T-cell (primary cell): ENCODE results near the gene CARD19. TPM values are rescaled to one million over a fixed set of nuclear protein-coding genes. Genes with fewer than 3 reads are reported as not detected.

ENCODE experiments used
- ATAC-seq, 4 experiments: fragments of 200-7000 bp in 3 of 4; fragments of 150-1000 bp in 1 of 4; cut with Tn5 transposase; replicated peaks in 1 of 4; 1 replicate in 3 of 4; 2 replicates in 1 of 4; pipeline ENCODE4 v1.10.0; 2021; ENCODE audit warnings: moderate library complexity in 3 of 4, mild to moderate bottlenecking in 2 of 4, moderate number of reproducible peaks in 1 of 4
- CTCF ChIA-PET, 2 donors: fragments of 300-600 bp; sonication (Branson Sonifier 250); formaldehyde crosslinking; loops; one replicate each; lab custom pipeline; 2022; ENCODE audit warnings: antibody characterized with exemption in 2 of 2; lab: Charles Lee
- POLR2A ChIA-PET, 2 donors: fragments of 300-600 bp; sonication (Branson Sonifier 250); formaldehyde crosslinking; loops; one replicate each; lab custom pipeline; 2022; ENCODE audit warnings: antibody characterized with exemption in 2 of 2; lab: Charles Lee
- DNase-seq, 35 experiments: peaks; one replicate each; pipeline versions ENCODE4 v3.0.0 to v3.0.0-alpha.2; 2013 to 2023
- H3K27ac ChIP-seq: one replicate; pipeline ENCODE4 v1.5.1; 2013; ENCODE audit warnings: low read length
- H3K27me3 ChIP-seq, 2 experiments: replicated peaks in 1 of 2; 1 replicate in 1 of 2; 2 replicates in 1 of 2; pipeline versions ENCODE4 v1.6.1 to v1.7.0; 2013; ENCODE audit warnings: low read length in 1 of 2, mixed read lengths in 1 of 2; ENCODE audit not compliant: control insufficient read depth in 2 of 2, insufficient read depth in 2 of 2; ENCODE audit errors: extremely low read depth in 1 of 2
- H3K36me3 ChIP-seq, 2 donors: 1 replicate in 1 of 2; 2 replicates in 1 of 2; pipeline versions ENCODE4 v1.6.1 to v1.7.0; 2013; ENCODE audit warnings: low read length in 1 of 2; ENCODE audit not compliant: control insufficient read depth in 2 of 2, insufficient read depth in 1 of 2; ENCODE audit errors: extremely low read depth in 1 of 2
- H3K4me1 ChIP-seq, 2 experiments: 1 replicate in 1 of 2; 2 replicates in 1 of 2; pipeline versions ENCODE4 v1.6.1 to v1.7.0; 2013; ENCODE audit warnings: low read length in 2 of 2, mixed read lengths in 1 of 2; ENCODE audit not compliant: insufficient read depth in 2 of 2, control insufficient read depth in 1 of 2; ENCODE audit errors: extremely low read depth in 1 of 2
- H3K4me3 ChIP-seq, 2 donors: 1 replicate in 1 of 2; 2 replicates in 1 of 2; pipeline versions ENCODE4 v1.5.1 to v1.7.0; 2013; ENCODE audit warnings: mild to moderate bottlenecking in 2 of 2, low read length in 1 of 2, moderate library complexity in 1 of 2; ENCODE audit not compliant: control insufficient read depth in 1 of 2; ENCODE audit errors: extremely low read depth in 1 of 2
- H3K9me3 ChIP-seq: 2 replicates; pipeline ENCODE4 v1.7.0; 2013
- H3K27ac Mint-ChIP-seq, 2 donors: one replicate each; pipeline ENCODE4 v1.8.0; 2020 to 2021; ENCODE audit warnings: mild to moderate bottlenecking in 2 of 2, mixed read lengths in 2 of 2
- H3K27me3 Mint-ChIP-seq, 2 donors: one replicate each; pipeline ENCODE4 v1.8.0; 2021 to 2022; ENCODE audit warnings: mixed read lengths in 2 of 2
- H3K36me3 Mint-ChIP-seq: one replicate; pipeline ENCODE4 v1.8.0; 2021; ENCODE audit warnings: mixed read lengths
- H3K4me1 Mint-ChIP-seq, 3 donors: one replicate each; pipeline ENCODE4 v1.8.0; 2020 to 2022; ENCODE audit warnings: mixed read lengths in 3 of 3, mild to moderate bottlenecking in 1 of 3
- H3K4me3 Mint-ChIP-seq, 3 donors: one replicate each; pipeline ENCODE4 v1.8.0; 2020 to 2022; ENCODE audit warnings: mild to moderate bottlenecking in 3 of 3, mixed read lengths in 3 of 3, moderate library complexity in 3 of 3
- H3K9me3 Mint-ChIP-seq, 3 donors: one replicate each; pipeline ENCODE4 v1.8.0; 2020 to 2022; ENCODE audit warnings: mixed read lengths in 3 of 3
- WGBS: methylation state at CpG from one replicate; pipeline ENCODE4 v1.1.5; 2013; ENCODE audit warnings: missing lambda C conversion rate; ENCODE audit not compliant: insufficient coverage; 5-methylcytosine and 5-hydroxymethylcytosine counted together
- total RNA-seq, 35 experiments: library from RNA in 6 of 35; stranded (reverse) in 6 of 35; fragments of 120-200 nt in 1 of 35; gene quantifications; one replicate each; pipeline versions ENCODE4 v1.2.1 to v1.2.4 and lab custom pipeline; 2013 to 2026

CARD19 gene
- total RNA-seq, 5 donors from 2014 or later (not counting 1 experiment from before 2014, with no cell fraction given), result 39.7 to 98.5 (median 72.8) TPM

GRCh38 chr9:93079371-93079770, 16.6 kb upstream of the CARD19 start:
- WGBS, result 88% methylated on average over 6 of the region's 13 CpGs
- ChIA-PET POLR2A (no interaction called here), CTCF (interaction anchor here in 1 of 2 donors (0.5 kb wide), 1 partner anchor 17 kb away, joined by 3 read pairs; no protein-coding TSS in a partner anchor)
- no peaks in the 10 kb centered on the region for H3K9me3 ChIP-seq
- H3K27ac Mint-ChIP-seq, result peak overlapping the region in 1 of 2 donors; percentile 50
- DNase-seq, result no peak
- H3K36me3 ChIP-seq, result peaks cover 37 to 64% of the 10 kb centered on the region in 2 donors
- H3K27ac ChIP-seq, result no peak overlapping the region
- H3K27me3 ChIP-seq, result no peaks in the 10 kb centered on the region
- ATAC-seq, result no peak
- peaks cover 34 to 63% (median 63%) of the 10 kb centered on the region in 3 donors for H3K4me1 Mint-ChIP-seq
- peaks cover 42% of the 10 kb centered on the region for H3K36me3 Mint-ChIP-seq
- H3K27me3 Mint-ChIP-seq, result no peaks in the 10 kb centered on the region
- no peak overlapping the region for H3K4me3 ChIP-seq
- no peak overlapping the region for H3K4me3 Mint-ChIP-seq
- peaks cover 2 to 42% of the 10 kb centered on the region in 2 experiments for H3K4me1 ChIP-seq
- no peaks in the 10 kb centered on the region for H3K9me3 Mint-ChIP-seq

DNA sequence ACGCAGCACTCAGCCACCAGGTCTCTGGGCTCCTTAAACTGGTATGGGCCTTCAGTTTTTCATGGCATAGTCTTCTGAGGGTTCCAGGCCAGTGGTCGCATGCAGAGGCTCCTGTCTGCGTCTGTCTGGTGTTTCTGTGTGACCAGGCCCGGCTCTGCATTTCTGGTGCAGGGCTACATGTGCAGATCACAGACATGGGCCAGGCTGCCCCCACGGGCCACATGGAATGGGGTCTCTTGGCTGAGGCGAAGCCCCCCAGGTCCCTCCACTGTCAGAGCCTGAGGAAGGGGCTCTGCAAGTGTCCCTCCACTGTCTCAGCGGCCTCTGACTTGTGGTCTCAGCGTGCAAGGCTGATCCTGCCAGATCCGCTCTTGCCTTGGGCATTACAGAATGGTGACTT, 15.6 kb upstream of the CARD19 start:
- Histone ChIP-seq H3K4me1 (peaks cover 2 to 38% of the 10 kb centered on the region in 2 experiments), H3K4me3 (no peak overlapping the region), H3K9me3 (no peaks in the 10 kb centered on the region), H3K27ac (no peak overlapping the region), H3K27me3 (no peaks in the 10 kb centered on the region), H3K36me3 (peaks cover 44 to 73% of the 10 kb centered on the region in 2 donors)
- peaks cover 27 to 54% (median 54%) of the 10 kb centered on the region in 3 donors for H3K4me1 Mint-ChIP-seq
- peak overlapping the region; percentile 59 to 65 for H3K27ac Mint-ChIP-seq
- POLR2A ChIA-PET, result no interaction called here
- peaks cover 48% of the 10 kb centered on the region for H3K36me3 Mint-ChIP-seq
- no peaks in the 10 kb centered on the region for H3K27me3 Mint-ChIP-seq
- peaks cover 0 to under 1% (median 0%) of the 10 kb centered on the region in 3 donors for H3K9me3 Mint-ChIP-seq
- peak in 1 of 35 experiments; percentile 14 for DNase-seq
- CTCF ChIA-PET, result interaction anchor here in 1 of 2 donors (0.7 kb wide), 1 partner anchor 198 kb away, joined by 5 read pairs; no protein-coding TSS in a partner anchor
- ATAC-seq, result no peak
- 88% methylated on average over 6 of the region's 9 CpGs for WGBS
- H3K4me3 Mint-ChIP-seq, result no peak overlapping the region

GRCh38 chr9:93081081-93081529, 14.9 kb upstream of the CARD19 start:
- no peaks in the 10 kb centered on the region for H3K9me3 ChIP-seq
- H3K36me3 ChIP-seq, result peaks cover 48 to 76% of the 10 kb centered on the region in 2 donors
- POLR2A ChIA-PET, result no interaction called here
- Mint-ChIP-seq H3K4me1 (peaks cover 25 to 53% (median 52%) of the 10 kb centered on the region in 3 donors), H3K9me3 (peaks cover 0 to 4% (median 2%) of the 10 kb centered on the region in 3 donors), H3K27me3 (no peaks in the 10 kb centered on the region), H3K36me3 (peaks cover 52% of the 10 kb centered on the region), H3K27ac (peak overlapping the region; percentile 65 to 82), H3K4me3 (no peak overlapping the region)
- peak in 2 of 35 experiments; percentile 5 to 10 for DNase-seq
- H3K27me3 ChIP-seq, result no peaks in the 10 kb centered on the region
- CTCF ChIA-PET, result no interaction called here
- H3K4me1 ChIP-seq, result peaks cover 2 to 34% of the 10 kb centered on the region in 2 experiments
- no peak for ATAC-seq
- no peak overlapping the region for H3K4me3 ChIP-seq
- H3K27ac ChIP-seq, result no peak overlapping the region
- whole genome bisulfite sequencing, result 92% methylated on average over 7 of the region's 10 CpGs

GRCh38 chr9:93081931-93082330, 14.1 kb upstream of the CARD19 start:
- no peak overlapping the region for H3K4me3 Mint-ChIP-seq
- H3K27ac Mint-ChIP-seq, result peak overlapping the region; percentile 65 to 82
- no peak overlapping the region for H3K4me3 ChIP-seq
- WGBS, result no CpG with 5 or more reads among the region's 3 CpGs
- peaks cover 51 to 76% of the 10 kb centered on the region in 2 donors for H3K36me3 ChIP-seq
- peaks cover 2 to 33% of the 10 kb centered on the region in 2 experiments for H3K4me1 ChIP-seq
- H3K27ac ChIP-seq, result no peak overlapping the region
- peaks cover 0 to 4% (median 2%) of the 10 kb centered on the region in 3 donors for H3K9me3 Mint-ChIP-seq
- peaks cover 53% of the 10 kb centered on the region for H3K36me3 Mint-ChIP-seq
- DNase-seq, result no peak
- ATAC-seq, result no peak
- no peaks in the 10 kb centered on the region for H3K27me3 Mint-ChIP-seq
- CTCF ChIA-PET, result interaction anchor here in 1 of 2 donors (0.7 kb wide), 2 partner anchors 17 to 83 kb away, joined by 3 read pairs; no protein-coding TSS in a partner anchor
- no peaks in the 10 kb centered on the region for H3K9me3 ChIP-seq
- POLR2A ChIA-PET, result no interaction called here
- H3K4me1 Mint-ChIP-seq, result peaks cover 25 to 49% (median 43%) of the 10 kb centered on the region in 3 donors
- H3K27me3 ChIP-seq, result no peaks in the 10 kb centered on the region

DNA sequence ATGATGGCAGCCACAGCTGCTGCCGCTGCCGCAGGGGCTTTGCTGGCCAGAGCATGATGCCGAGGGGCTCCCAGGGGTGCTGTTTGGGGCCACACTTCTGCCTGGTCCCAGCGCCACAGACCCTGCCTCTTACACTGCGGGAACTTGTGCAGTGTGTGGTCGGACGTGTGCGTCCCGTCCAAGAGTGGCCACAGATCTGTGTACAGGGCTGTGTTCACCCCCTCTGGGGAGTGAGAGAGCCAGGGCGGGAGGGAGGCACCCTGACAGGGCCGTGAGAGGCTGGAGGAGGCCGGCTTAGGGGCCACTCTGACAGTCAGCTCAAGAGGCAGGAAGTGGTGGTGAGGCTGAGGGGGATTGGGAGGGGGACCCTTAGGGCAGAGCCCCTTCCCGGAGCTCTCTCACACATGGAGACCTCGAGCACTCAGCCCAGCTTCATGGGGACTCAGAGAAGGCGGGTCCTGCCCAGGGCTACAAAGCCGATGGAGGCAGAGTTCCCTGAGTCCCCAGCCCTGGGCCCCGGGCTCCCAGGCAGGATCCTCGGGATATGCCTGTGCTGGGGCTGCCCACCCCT, 13.1 kb upstream of the CARD19 start:
- peak overlapping the region; percentile 93 to 96 for H3K27ac Mint-ChIP-seq
- POLR2A ChIA-PET, result no interaction called here
- peaks cover 25 to 40% (median 36%) of the 10 kb centered on the region in 3 donors for H3K4me1 Mint-ChIP-seq
- Histone ChIP-seq H3K27me3 (no peaks in the 10 kb centered on the region), H3K27ac (peak overlapping the region; percentile 68), H3K4me1 (peaks cover 2 to 29% of the 10 kb centered on the region in 2 experiments), H3K4me3 (no peak overlapping the region), H3K9me3 (no peaks in the 10 kb centered on the region), H3K36me3 (peaks cover 53 to 75% of the 10 kb centered on the region in 2 donors)
- CTCF ChIA-PET, result no interaction called here
- peak in 2 of 35 experiments; percentile 12 to 24 for DNase-seq
- ATAC-seq, result peak; percentile 26 to 53 (median 36)
- no peaks in the 10 kb centered on the region for H3K27me3 Mint-ChIP-seq
- peaks cover 46% of the 10 kb centered on the region for H3K36me3 Mint-ChIP-seq
- peak overlapping the region in 1 of 3 donors; percentile 62 for H3K4me3 Mint-ChIP-seq
- 52% methylated on average over 18 of the region's 18 CpGs for WGBS
- peaks cover 0 to 4% (median 2%) of the 10 kb centered on the region in 3 donors for H3K9me3 Mint-ChIP-seq

GRCh38 chr9:93083592-93084470, 12.2 kb upstream of the CARD19 start:
- POLR2A ChIA-PET, result interaction anchor here in 1 of 2 donors (0.5 kb wide), 1 partner anchor 9 kb away, joined by 8 read pairs; no protein-coding TSS in a partner anchor

More at GRCh38 chr9:93083592-93084470, 12.2 kb upstream of the CARD19 start:
- Histone ChIP-seq H3K27me3 (no peaks in the 10 kb centered on the region), H3K4me1 (peaks cover 2 to 27% of the 10 kb centered on the region in 2 experiments), H3K9me3 (no peaks in the 10 kb centered on the region), H3K27ac (peak overlapping the region; percentile 68), H3K4me3 (no peak overlapping the region), H3K36me3 (peaks cover 54 to 71% of the 10 kb centered on the region in 2 donors)
- peak in 2 of 35 experiments; percentile 14 to 24 for DNase-seq
- H3K36me3 Mint-ChIP-seq, result peaks cover 50% of the 10 kb centered on the region
- H3K27ac Mint-ChIP-seq, result peak overlapping the region; percentile 93 to 96
- WGBS, result 56% methylated on average over 4 of the region's 8 CpGs
- H3K27me3 Mint-ChIP-seq, result no peaks in the 10 kb centered on the region
- H3K9me3 Mint-ChIP-seq, result peaks cover 0 to 4% (median 2%) of the 10 kb centered on the region in 3 donors
- CTCF ChIA-PET, result no interaction called here
- peak overlapping the region in 2 of 3 donors; percentile 44 to 62 for H3K4me3 Mint-ChIP-seq
- ATAC-seq, result peak; percentile 62 to 69 (median 66)
- H3K4me1 Mint-ChIP-seq, result peaks cover 30 to 44% (median 41%) of the 10 kb centered on the region in 3 donors
